ENCODE data around the gene CHST1. TPM values are rescaled to one million over a fixed set of nuclear protein-coding genes. Genes with fewer than 3 reads are reported as not detected.

The CHST1 gene, protein sequence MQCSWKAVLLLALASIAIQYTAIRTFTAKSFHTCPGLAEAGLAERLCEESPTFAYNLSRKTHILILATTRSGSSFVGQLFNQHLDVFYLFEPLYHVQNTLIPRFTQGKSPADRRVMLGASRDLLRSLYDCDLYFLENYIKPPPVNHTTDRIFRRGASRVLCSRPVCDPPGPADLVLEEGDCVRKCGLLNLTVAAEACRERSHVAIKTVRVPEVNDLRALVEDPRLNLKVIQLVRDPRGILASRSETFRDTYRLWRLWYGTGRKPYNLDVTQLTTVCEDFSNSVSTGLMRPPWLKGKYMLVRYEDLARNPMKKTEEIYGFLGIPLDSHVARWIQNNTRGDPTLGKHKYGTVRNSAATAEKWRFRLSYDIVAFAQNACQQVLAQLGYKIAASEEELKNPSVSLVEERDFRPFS
- total RNA-seq: 1.1 and 1.3 TPM in 2 replicates
- long read RNA-seq: 0 reads

DNA sequence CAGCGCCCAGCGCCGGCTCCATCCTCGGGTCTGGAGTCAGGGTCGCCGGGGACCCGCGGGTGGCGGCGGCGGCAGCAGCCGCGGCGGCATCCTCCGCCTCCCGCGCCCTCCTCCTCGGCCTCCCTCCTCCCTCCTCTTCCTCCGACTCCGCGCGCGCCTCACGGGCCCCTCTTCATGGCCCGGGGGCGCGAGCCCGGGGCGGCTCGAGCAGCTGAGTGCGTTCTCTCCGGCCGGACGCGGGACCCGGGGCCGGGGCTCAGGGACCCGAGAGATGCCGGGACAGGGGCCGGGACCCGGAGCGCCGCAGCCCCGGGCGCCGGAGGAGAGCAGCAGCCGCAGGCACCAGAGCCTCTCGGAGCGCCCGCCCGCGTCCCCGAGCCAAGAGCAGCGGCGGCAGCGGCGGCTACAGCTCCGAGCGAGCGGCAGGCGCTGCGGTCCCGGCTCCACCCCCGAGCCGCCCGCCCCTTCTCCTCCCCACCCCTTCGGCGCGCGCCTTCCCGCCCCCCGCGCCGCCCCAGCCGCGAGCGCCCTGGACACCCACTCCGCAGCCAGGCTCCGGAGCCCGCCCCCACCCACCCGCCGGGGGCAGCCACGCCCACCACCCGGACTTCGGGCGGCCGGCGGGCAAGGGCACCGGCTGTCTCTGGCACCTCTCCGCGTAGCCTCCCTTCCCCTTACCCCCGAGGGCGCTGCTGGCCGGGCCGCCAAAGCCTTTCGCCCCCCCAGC lies at the start of gene CHST1:
CHST1 (minus strand) TSS at position 417 of the 727 bp plus-strand sequence. CDS start 14,699 bp downstream, outside the sequence.
- peaks cover 68% of the 10 kb centered on the region for H3K27me3 Mint-ChIP-seq (ENCODE audit: low read depth)
- DNase-seq (ENCODE audit: low read depth, low spot score): no peak
- TF ChIP-seq, protein P1, sequence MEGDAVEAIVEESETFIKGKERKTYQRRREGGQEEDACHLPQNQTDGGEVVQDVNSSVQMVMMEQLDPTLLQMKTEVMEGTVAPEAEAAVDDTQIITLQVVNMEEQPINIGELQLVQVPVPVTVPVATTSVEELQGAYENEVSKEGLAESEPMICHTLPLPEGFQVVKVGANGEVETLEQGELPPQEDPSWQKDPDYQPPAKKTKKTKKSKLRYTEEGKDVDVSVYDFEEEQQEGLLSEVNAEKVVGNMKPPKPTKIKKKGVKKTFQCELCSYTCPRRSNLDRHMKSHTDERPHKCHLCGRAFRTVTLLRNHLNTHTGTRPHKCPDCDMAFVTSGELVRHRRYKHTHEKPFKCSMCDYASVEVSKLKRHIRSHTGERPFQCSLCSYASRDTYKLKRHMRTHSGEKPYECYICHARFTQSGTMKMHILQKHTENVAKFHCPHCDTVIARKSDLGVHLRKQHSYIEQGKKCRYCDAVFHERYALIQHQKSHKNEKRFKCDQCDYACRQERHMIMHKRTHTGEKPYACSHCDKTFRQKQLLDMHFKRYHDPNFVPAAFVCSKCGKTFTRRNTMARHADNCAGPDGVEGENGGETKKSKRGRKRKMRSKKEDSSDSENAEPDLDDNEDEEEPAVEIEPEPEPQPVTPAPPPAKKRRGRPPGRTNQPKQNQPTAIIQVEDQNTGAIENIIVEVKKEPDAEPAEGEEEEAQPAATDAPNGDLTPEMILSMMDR (conservative IDR thresholded peaks at IDR 0.05): no peak
- H3K36me3 Mint-ChIP-seq (ENCODE audit: low read depth): no peaks in the 10 kb centered on the region
- no peak within 1 kb of the TSS for H3K27ac Mint-ChIP-seq (ENCODE audit: unreplicated experiment)
- peaks cover 43% of the 10 kb centered on the region for H3K4me1 Mint-ChIP-seq
- peak within 1 kb of the TSS; percentile 84 for H3K4me3 Mint-ChIP-seq
- no peaks in the 10 kb centered on the region for H3K9me3 Mint-ChIP-seq

DNA sequence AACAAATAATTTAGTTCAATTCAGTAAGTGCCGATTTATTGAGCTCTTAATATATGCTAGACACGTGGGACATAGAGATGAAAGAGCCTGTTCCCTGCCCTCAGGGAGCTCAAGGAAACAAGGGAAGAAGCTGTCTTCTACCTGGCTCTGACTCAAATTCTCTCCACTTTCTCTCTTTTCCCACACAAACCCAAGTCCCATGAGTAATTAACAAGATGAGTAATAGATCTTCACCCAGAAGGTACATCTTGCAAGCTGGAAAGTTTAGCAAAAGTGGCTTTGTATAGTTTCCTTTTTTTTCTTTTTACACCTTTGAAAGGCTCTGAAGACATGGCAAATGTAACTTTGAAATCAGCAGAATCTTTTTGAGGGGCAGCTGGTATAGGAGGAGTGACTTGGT lies 48.2 kb upstream of the CHST1 start:
- no peak for DNase-seq (ENCODE audit: low read depth, low spot score)
- TF ChIP-seq, protein P1 (conservative IDR thresholded peaks at IDR 0.05): no peak
- H3K4me1 Mint-ChIP-seq: no peaks in the 10 kb centered on the region
- H3K4me3 Mint-ChIP-seq: no peak overlapping the region
- no peak overlapping the region for H3K27ac Mint-ChIP-seq (ENCODE audit: unreplicated experiment)
- peaks cover 54% of the 10 kb centered on the region for H3K27me3 Mint-ChIP-seq (ENCODE audit: low read depth)
- H3K36me3 Mint-ChIP-seq (ENCODE audit: low read depth): no peaks in the 10 kb centered on the region
- no peaks in the 10 kb centered on the region for H3K9me3 Mint-ChIP-seq

DNA sequence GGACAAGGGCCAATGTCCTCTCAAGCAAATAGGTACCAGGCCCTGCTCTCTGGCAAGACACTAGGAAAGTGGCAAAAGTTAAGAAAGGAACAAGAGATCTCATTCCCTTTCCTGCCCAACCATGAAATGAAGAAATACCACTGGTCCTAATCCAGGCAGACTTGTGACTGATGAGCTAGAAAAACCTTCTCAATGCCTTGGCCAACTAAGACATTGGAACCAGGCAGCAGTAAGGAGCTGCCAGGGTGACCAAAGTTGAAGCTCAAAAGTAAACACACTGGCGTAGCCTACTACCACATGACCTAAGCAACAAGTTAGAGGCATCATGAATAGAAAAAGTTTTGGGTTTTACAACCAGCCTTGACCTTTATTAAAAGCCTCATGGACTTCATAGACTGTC lies 45.1 kb upstream of the CHST1 start:
- peaks cover 70% of the 10 kb centered on the region for H3K27me3 Mint-ChIP-seq (ENCODE audit: low read depth)

DNA sequence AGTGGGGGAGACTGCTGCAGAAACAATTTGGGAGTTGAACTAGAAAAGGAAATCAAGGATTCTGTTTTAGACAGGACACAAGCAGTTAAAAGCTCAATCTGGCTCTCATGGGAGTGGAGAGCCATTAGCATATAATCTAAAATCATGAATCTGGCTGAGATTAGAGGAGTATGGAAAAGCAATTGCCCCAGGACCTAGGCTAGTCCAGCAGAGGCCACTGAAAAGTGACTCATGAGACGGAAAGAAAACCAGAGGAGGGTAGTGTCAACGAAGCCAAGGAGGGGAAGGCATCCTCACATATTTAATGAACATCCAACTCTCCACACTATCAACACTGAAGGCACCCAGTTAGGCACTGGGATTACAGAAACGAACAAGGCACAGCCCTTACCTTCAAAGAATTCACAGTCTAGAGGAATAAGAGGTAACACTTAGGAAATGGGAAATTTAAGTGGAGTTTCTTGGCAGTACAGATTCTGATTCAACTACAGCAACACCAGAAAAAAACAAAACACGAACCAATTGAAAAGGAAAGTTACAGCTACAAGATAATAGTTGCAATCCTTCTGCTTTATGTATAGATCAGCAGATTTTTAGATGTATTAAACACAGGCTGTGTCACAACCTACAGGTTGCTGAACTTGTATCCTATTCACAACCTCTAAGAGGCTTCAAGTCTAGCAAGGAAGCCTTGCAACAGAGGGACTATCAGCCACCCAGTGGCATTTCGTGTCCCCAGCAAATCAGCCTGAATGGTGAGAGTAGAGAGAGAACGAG lies 43.7 kb upstream of the CHST1 start:
- no peak for DNase-seq (ENCODE audit: low read depth, low spot score)
- Mint-ChIP-seq H3K4me1 (peaks cover 14% of the 10 kb centered on the region), H3K36me3 (ENCODE audit: low read depth) (no peaks in the 10 kb centered on the region), H3K27me3 (ENCODE audit: low read depth) (peaks cover 69% of the 10 kb centered on the region), H3K27ac (ENCODE audit: unreplicated experiment) (no peak overlapping the region), H3K9me3 (no peaks in the 10 kb centered on the region), H3K4me3 (no peak overlapping the region)
- TF ChIP-seq, protein P1 (conservative IDR thresholded peaks at IDR 0.05): no peak

More for the DNA sequence above, 45.1 kb upstream of the CHST1 start:
- TF ChIP-seq, protein P1 (conservative IDR thresholded peaks at IDR 0.05): no peak
- Mint-ChIP-seq H3K4me3 (no peak overlapping the region), H3K27ac (ENCODE audit: unreplicated experiment) (no peak overlapping the region), H3K36me3 (ENCODE audit: low read depth) (no peaks in the 10 kb centered on the region), H3K9me3 (no peaks in the 10 kb centered on the region), H3K4me1 (peaks cover 14% of the 10 kb centered on the region)
- DNase-seq (ENCODE audit: low read depth, low spot score): no peak

DNA sequence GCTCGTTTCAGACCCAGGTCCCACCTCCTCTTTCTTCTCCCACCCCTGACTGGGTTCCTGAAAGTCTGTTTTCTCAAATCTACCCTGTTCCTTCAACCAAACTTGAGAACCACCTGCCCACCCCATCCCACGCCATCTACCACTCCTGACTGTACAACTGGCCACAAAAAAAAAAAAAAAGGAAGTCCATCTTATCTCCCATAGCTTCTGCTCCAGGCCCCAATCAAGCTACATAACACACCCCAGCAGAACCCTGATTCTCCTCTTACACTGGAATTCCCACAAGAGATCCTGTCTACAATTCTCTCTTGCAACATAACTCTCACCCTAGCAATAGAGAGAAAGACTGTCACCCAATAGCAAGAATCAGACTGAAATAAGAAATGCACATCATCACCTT lies 39.2 kb upstream of the CHST1 start:
- no peak for DNase-seq (ENCODE audit: low read depth, low spot score)
- Mint-ChIP-seq H3K27me3 (ENCODE audit: low read depth) (peaks cover 46% of the 10 kb centered on the region), H3K27ac (ENCODE audit: unreplicated experiment) (no peak overlapping the region), H3K4me1 (peaks cover 14% of the 10 kb centered on the region), H3K4me3 (no peak overlapping the region), H3K36me3 (ENCODE audit: low read depth) (no peaks in the 10 kb centered on the region), H3K9me3 (peaks cover 2% of the 10 kb centered on the region)
- TF ChIP-seq, protein P1 (conservative IDR thresholded peaks at IDR 0.05): no peak

Data from neural crest cell (in vitro differentiated cells).